Astrocyte (in vitro differentiated cells and primary cell): ENCODE data around the gene LINS1. TPM values are rescaled to one million over a fixed set of nuclear protein-coding genes. Genes with fewer than 3 reads are reported as not detected.

Experiments
- DNase-seq: peaks from one replicate; pipeline ENCODE4 v3.0.0-alpha.2; 2010; ENCODE audit warnings: low read depth
- FAIRE-seq: peaks from 2 replicates; lab custom pipeline; 2011; peaks lifted over from hg19 to GRCh38; lab: Jason Lieb, UNC
- H2AFZ ChIP-seq: 2 replicates; pipeline ENCODE4 v1.6.0; 2012; ENCODE audit warnings: low read depth, low read length, inconsistent platforms
- H3K27ac ChIP-seq: 2 replicates; pipeline ENCODE4 v1.5.1; 2011; ENCODE audit warnings: low read depth, low read length, inconsistent platforms
- H3K27me3 ChIP-seq: 2 replicates; pipeline ENCODE4 v1.6.0; 2011; ENCODE audit warnings: low read length, inconsistent platforms; ENCODE audit not compliant: insufficient read depth
- H3K36me3 ChIP-seq: 2 replicates; pipeline ENCODE4 v1.5.1; 2011; ENCODE audit warnings: low read length, inconsistent platforms; ENCODE audit not compliant: insufficient read depth
- H3K4me1 ChIP-seq: 2 replicates; pipeline ENCODE4 v1.5.1; 2011; ENCODE audit warnings: low read length, inconsistent platforms; ENCODE audit not compliant: insufficient read depth
- H3K4me2 ChIP-seq: 2 replicates; pipeline ENCODE4 v1.6.0; 2012; ENCODE audit warnings: low read length, inconsistent platforms
- H3K4me3 ChIP-seq: 2 replicates; pipeline ENCODE4 v1.5.1; 2011; ENCODE audit warnings: low read depth, mild to moderate bottlenecking, low read length, inconsistent platforms; ENCODE audit not compliant: insufficient read depth
- H3K79me2 ChIP-seq: 2 replicates; pipeline ENCODE4 v1.6.0; 2012; ENCODE audit warnings: mild to moderate bottlenecking, low read length, inconsistent platforms; ENCODE audit not compliant: insufficient read depth
- H3K9ac ChIP-seq: 2 replicates; pipeline ENCODE4 v1.6.0; 2012; ENCODE audit warnings: mild to moderate bottlenecking, low read length, inconsistent platforms
- H3K9me3 ChIP-seq: 2 replicates; pipeline ENCODE4 v1.5.1; 2012; ENCODE audit warnings: low read depth, mild to moderate bottlenecking, low read length, inconsistent platforms; ENCODE audit not compliant: insufficient read depth
- H4K20me1 ChIP-seq: 2 replicates; pipeline ENCODE4 v1.6.0; 2012; ENCODE audit warnings: low read length, inconsistent platforms; ENCODE audit not compliant: insufficient read depth
- H3K27ac Mint-ChIP-seq: one replicate; pipeline ENCODE4 v1.8.0; 2021; ENCODE audit warnings: mild to moderate bottlenecking, mixed read lengths; ENCODE audit not compliant: unreplicated experiment
- H3K27me3 Mint-ChIP-seq: one replicate; pipeline ENCODE4 v1.8.0; 2021; ENCODE audit warnings: low read depth, mixed read lengths; ENCODE audit not compliant: unreplicated experiment
- H3K36me3 Mint-ChIP-seq: one replicate; pipeline ENCODE4 v1.8.0; 2021; ENCODE audit warnings: low read depth, mixed read lengths; ENCODE audit not compliant: unreplicated experiment
- H3K4me1 Mint-ChIP-seq: one replicate; pipeline ENCODE4 v1.8.0; 2021; ENCODE audit warnings: low read depth, mixed read lengths; ENCODE audit not compliant: unreplicated experiment
- H3K4me3 Mint-ChIP-seq: one replicate; pipeline ENCODE4 v1.8.0; 2021; ENCODE audit warnings: mild to moderate bottlenecking, moderate library complexity, mixed read lengths; ENCODE audit not compliant: unreplicated experiment
- H3K9me3 Mint-ChIP-seq: one replicate; pipeline ENCODE4 v1.8.0; 2021; ENCODE audit warnings: mild to moderate bottlenecking, mixed read lengths; ENCODE audit not compliant: unreplicated experiment
- CTCF ChIP-seq: IDR thresholded peaks from 2 replicates; pipeline ENCODE4 v1.5.1; 2011; ENCODE audit warnings: low read depth, mild to moderate bottlenecking, inconsistent platforms, low read length, moderate library complexity; ENCODE audit not compliant: insufficient read depth
- EZH2 ChIP-seq: IDR thresholded peaks from 2 replicates; pipeline ENCODE4 v1.6.1; 2012; ENCODE audit warnings: mild to moderate bottlenecking, low read length, inconsistent platforms; ENCODE audit not compliant: insufficient read depth
- total RNA-seq: library from RNA; stranded (reverse); gene quantifications from 2 replicates; pipeline ENCODE4 v1.2.1, GENCODE V29; 2021

LINS1 gene
- total RNA-seq, 1 donor from 2014 or later, result 10.7 TPM

GRCh38 chr15:100537331-100537730, 64.7 kb downstream of the LINS1 start:
- Mint-ChIP-seq H3K27me3 (peaks cover 6% of the 10 kb centered on the region), H3K4me1 (no peaks in the 10 kb centered on the region), H3K36me3 (peaks cover 2% of the 10 kb centered on the region), H3K4me3 (no peak overlapping the region), H3K27ac (no peak overlapping the region), H3K9me3 (peaks cover 6% of the 10 kb centered on the region)
- no peak overlapping the region for H3K27ac ChIP-seq
- no peaks in the 10 kb centered on the region for H3K9me3 ChIP-seq
- no peaks in the 10 kb centered on the region for H3K79me2 ChIP-seq
- no peak overlapping the region for H3K4me2 ChIP-seq
- no peak overlapping the region for H3K9ac ChIP-seq
- H2AFZ ChIP-seq, result no peak overlapping the region
- no peaks in the 10 kb centered on the region for H3K27me3 ChIP-seq
- DNase-seq (no peak), FAIRE-seq (no peak)
- H4K20me1 ChIP-seq, result no peaks in the 10 kb centered on the region
- H3K4me3 ChIP-seq, result no peak overlapping the region
- no peak for TF ChIP-seq CTCF
- TF ChIP-seq EZH2, result no peak
- H3K36me3 ChIP-seq, result no peaks in the 10 kb centered on the region
- H3K4me1 ChIP-seq, result no peaks in the 10 kb centered on the region

- H3K4me3 Mint-ChIP-seq, result no peak overlapping the region
- FAIRE-seq, result no peak
- H3K27ac Mint-ChIP-seq, result no peak overlapping the region
- no peak overlapping the region for H3K4me3 ChIP-seq
- no peaks in the 10 kb centered on the region for H3K4me1 ChIP-seq
- no peaks in the 10 kb centered on the region for H3K27me3 ChIP-seq
- H3K79me2 ChIP-seq, result no peaks in the 10 kb centered on the region
- H3K9me3 Mint-ChIP-seq, result peaks cover 6% of the 10 kb centered on the region
- H4K20me1 ChIP-seq, result no peaks in the 10 kb centered on the region
- TF ChIP-seq CTCF (no peak), EZH2 (no peak)
- H3K27ac ChIP-seq, result no peak overlapping the region
- no peaks in the 10 kb centered on the region for H3K4me1 Mint-ChIP-seq
- H3K36me3 ChIP-seq, result no peaks in the 10 kb centered on the region
- H3K27me3 Mint-ChIP-seq, result peaks cover 6% of the 10 kb centered on the region
- H3K9ac ChIP-seq, result no peak overlapping the region
- peaks cover 2% of the 10 kb centered on the region for H3K36me3 Mint-ChIP-seq
- no peaks in the 10 kb centered on the region for H3K9me3 ChIP-seq
- no peak overlapping the region for H2AFZ ChIP-seq
- DNase-seq, result no peak
- no peak overlapping the region for H3K4me2 ChIP-seq
Measured at GRCh38 chr15:100536733-100537132, 65.3 kb downstream of the LINS1 start.

GRCh38 chr15:100533886-100534285, 68.1 kb downstream of the LINS1 start:
- H3K79me2 ChIP-seq, result no peaks in the 10 kb centered on the region
- no peaks in the 10 kb centered on the region for H3K4me1 ChIP-seq
- H4K20me1 ChIP-seq, result no peaks in the 10 kb centered on the region
- H3K4me3 ChIP-seq, result no peak overlapping the region
- no peak overlapping the region for H3K9ac ChIP-seq
- no peaks in the 10 kb centered on the region for H3K9me3 ChIP-seq
- no peaks in the 10 kb centered on the region for H3K27me3 ChIP-seq
- H3K27ac ChIP-seq, result no peak overlapping the region
- H3K4me3 Mint-ChIP-seq, result no peak overlapping the region
- peaks cover 12% of the 10 kb centered on the region for H3K27me3 Mint-ChIP-seq
- no peaks in the 10 kb centered on the region for H3K36me3 ChIP-seq
- H2AFZ ChIP-seq, result no peak overlapping the region
- H3K36me3 Mint-ChIP-seq, result peaks cover under 1% of the 10 kb centered on the region
- H3K9me3 Mint-ChIP-seq, result peaks cover 1% of the 10 kb centered on the region
- no peak overlapping the region for H3K4me2 ChIP-seq
- no peak for FAIRE-seq
- no peaks in the 10 kb centered on the region for H3K4me1 Mint-ChIP-seq
- TF ChIP-seq CTCF, result no peak
- H3K27ac Mint-ChIP-seq, result no peak overlapping the region
- DNase-seq, result no peak
